Activated CD4-positive, alpha-beta T cell treated with anti-CD3 and anti-CD28 coated beads, Interleukin-2, amount 10 ng/mL, durations not matched to agents 7 days and 5 days (primary cell): ENCODE measurements around the gene DARS2. TPM values are rescaled to one million over a fixed set of nuclear protein-coding genes. Genes with fewer than 3 reads are reported as not detected.

Experiments
- CTCF ChIA-PET: fragments of 350-600 bp; sonication (Branson Sonifier 250); formaldehyde crosslinking; loops from one replicate; lab custom pipeline; 2021; ENCODE audit warnings: antibody characterized with exemption; lab: Charles Lee
- POLR2A ChIA-PET: fragments of 350-600 bp; sonication (Branson Sonifier 250); formaldehyde crosslinking; loops from one replicate; lab custom pipeline; 2021; ENCODE audit warnings: antibody characterized with exemption; lab: Charles Lee
- DNase-seq: peaks from one replicate; pipeline ENCODE4 v3.0.0-alpha.2; 2020
- H3K27ac Mint-ChIP-seq: one replicate; pipeline ENCODE4 v1.8.0; 2021; ENCODE audit warnings: mild to moderate bottlenecking, moderate library complexity, mixed read lengths
- H3K27me3 Mint-ChIP-seq: one replicate; pipeline ENCODE4 v1.8.0; 2021; ENCODE audit warnings: mixed read lengths
- H3K36me3 Mint-ChIP-seq: one replicate; pipeline ENCODE4 v1.8.0; 2021; ENCODE audit warnings: low read depth, mixed read lengths
- H3K4me1 Mint-ChIP-seq: one replicate; pipeline ENCODE4 v1.8.0; 2021; ENCODE audit warnings: mixed read lengths
- H3K4me3 Mint-ChIP-seq: one replicate; pipeline ENCODE4 v1.8.0; 2021; ENCODE audit warnings: mild to moderate bottlenecking, moderate library complexity, mixed read lengths
- H3K9me3 Mint-ChIP-seq: one replicate; pipeline ENCODE4 v1.8.0; 2021; ENCODE audit warnings: mixed read lengths
- total RNA-seq, 2 experiments: library from RNA; stranded (reverse); gene quantifications; one replicate each; pipeline ENCODE4 v1.2.3, GENCODE V29; 2021

The DARS2 gene
- total RNA-seq, 2 experiments from 2014 or later: 28.1 to 30.8 TPM

DNA sequence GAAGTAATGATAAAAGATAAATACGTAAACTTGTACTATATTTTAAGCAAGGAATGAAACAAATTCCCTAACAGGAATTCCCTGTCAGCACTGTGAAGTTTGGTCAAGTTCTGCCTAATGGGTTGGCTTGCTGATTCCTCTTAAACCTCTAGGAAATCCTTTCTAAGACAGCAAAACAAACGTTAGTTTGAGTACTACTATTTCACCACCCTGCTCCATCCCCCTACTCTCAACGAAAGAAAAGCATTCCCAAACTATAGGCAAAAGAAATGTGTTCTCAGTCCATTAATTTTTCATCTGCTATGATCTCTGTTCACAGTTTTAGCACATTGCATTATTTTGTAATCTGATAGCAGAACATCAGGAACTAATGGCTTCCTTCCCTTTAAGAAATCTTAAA lies 76.5 kb downstream of the DARS2 start:
- CTCF ChIA-PET: no interaction called here

GRCh38 chr1:173903827-173904531 lies 79.5 kb downstream of the DARS2 start:
- Mint-ChIP-seq H3K9me3 (no peaks in the 10 kb centered on the region), H3K4me3 (no peak overlapping the region), H3K27me3 (no peaks in the 10 kb centered on the region), H3K4me1 (peaks cover 3% of the 10 kb centered on the region), H3K27ac (no peak overlapping the region), H3K36me3 (no peaks in the 10 kb centered on the region)
- POLR2A ChIA-PET: no interaction called here
- DNase-seq: no peak
- CTCF ChIA-PET: interaction anchor here (0.5 to 0.6 kb wide), 2 partner anchors 190 to 828 kb away, joined by 3 to 4 read pairs; no protein-coding TSS in a partner anchor

More for the DNA sequence above, 76.5 kb downstream of the DARS2 start:
- Mint-ChIP-seq H3K27me3 (no peaks in the 10 kb centered on the region), H3K27ac (no peak overlapping the region), H3K4me1 (peaks cover 3% of the 10 kb centered on the region), H3K4me3 (no peak overlapping the region), H3K9me3 (no peaks in the 10 kb centered on the region), H3K36me3 (peaks cover 4% of the 10 kb centered on the region)
- no peak for DNase-seq
- POLR2A ChIA-PET: no interaction called here

Other genes with a start within 250 kb of the DARS2 start
- not detected for gene SLC9C2, start 221.6 kb upstream of the DARS2 start, total RNA-seq
- gene TEX50, start 189.3 kb upstream of the DARS2 start, total RNA-seq: not detected
- gene ANKRD45, start 154.8 kb upstream of the DARS2 start, total RNA-seq: not detected
- 10 to 100 TPM; 21.3 to 21.6 TPM for gene KLHL20, start 109.7 kb upstream of the DARS2 start, total RNA-seq
- 10 to 100 TPM; 35.5 to 39.7 TPM for gene CENPL, start 210 bp downstream of the DARS2 start, total RNA-seq
- gene GAS5, start 43.3 kb downstream of the DARS2 start, total RNA-seq: 100 to 1,000 TPM; 328 to 370 TPM
- 10 to 100 TPM; 10.2 to 10.9 TPM for gene ZBTB37, start 43.7 kb downstream of the DARS2 start, total RNA-seq
- gene SERPINC1, start 92.7 kb downstream of the DARS2 start, total RNA-seq: under 1 TPM; 0.17 TPM
- 10 to 100 TPM; 34.4 to 37.9 TPM for gene RC3H1, start 197.7 kb downstream of the DARS2 start, total RNA-seq